ENCODE results near the gene TP53. TPM values are rescaled to one million over a fixed set of nuclear protein-coding genes. Genes with fewer than 3 reads are reported as not detected.
A peak's percentile ranks its signal among the peaks of the same experiment; 100 is the strongest.
"Not testable (repeated sequence)": the region's sequence is repeated elsewhere in the genome, so short reads cannot be mapped to it uniquely, and the experiment has no call there.

Gene TP53
- total and polyA plus RNA-seq, 3 experiments from 2014 or later, result 33.5 to 151 (median 150) TPM

- peak overlapping the region in 5 of 7 donors; percentile 20 to 93 (median 79) for H3K4me3 Mint-ChIP-seq
- H3K27me3 Mint-ChIP-seq; H3K36me3 Mint-ChIP-seq; H3K27ac ChIP-seq (ENCODE audit: low read depth, low read length); H3K27ac Mint-ChIP-seq; H3K9me3 ChIP-seq (ENCODE audit: low read length); H3K36me3 ChIP-seq (ENCODE audit: insufficient read depth, low read length); H3K9me3 Mint-ChIP-seq; H3K4me3 ChIP-seq (ENCODE audit: low read length); H3K27me3 ChIP-seq (ENCODE audit: insufficient read depth, low read length, poor library complexity, severe bottlenecking); H3K4me1 ChIP-seq (ENCODE audit: insufficient read depth, low read length); DNase-seq: not testable (repeated sequence)
- H3K4me1 Mint-ChIP-seq, result peaks cover 12 to 20% (median 13%) of the 10 kb centered on the region in 3 donors
- POLR2A ChIA-PET, result interaction anchor here (0.7 to 2.9 kb wide), 2 partner anchors 11 to 619 kb away, joined by 4 to 31 read pairs; partner anchors contain the start of gene FXR2
- CTCF ChIA-PET, result interaction anchor here (0.7 to 5.6 kb wide), 3 partner anchors 10 to 194 kb away, joined by 3 to 34 read pairs (median 3); partner anchors contain the start of gene FXR2
Observed at GRCh38 chr17:7625749-7626148, 61.5 kb downstream of the TP53 start.

DNA sequence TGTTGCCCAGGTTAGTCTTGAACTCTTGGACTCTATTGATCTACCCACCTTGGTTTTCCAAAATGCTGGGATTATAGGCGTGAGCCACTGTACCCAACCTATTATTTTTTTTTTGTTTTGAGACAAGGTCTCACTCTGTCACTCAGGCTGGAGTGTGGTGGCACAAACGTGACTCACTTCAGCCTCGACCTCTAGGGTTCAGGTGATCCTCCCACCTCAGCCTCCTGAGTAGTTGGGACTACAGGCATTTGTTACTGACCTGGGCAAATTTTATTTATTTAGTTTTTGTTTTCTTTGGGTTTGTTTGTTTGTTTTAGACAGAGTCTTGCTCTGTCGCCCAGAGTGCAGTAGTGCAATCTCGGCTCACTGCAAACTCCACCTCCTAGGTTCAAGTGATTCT lies 63.6 kb downstream of the TP53 start:
- ChIA-PET CTCF (interaction anchor here (5.6 kb wide), 1 partner anchor 8 kb away, joined by 34 read pairs; the partner anchor contains the start of gene FXR2), POLR2A (interaction anchor here (0.8 kb wide), 1 partner anchor 8 kb away, joined by 3 read pairs; no protein-coding TSS in a partner anchor)
- Histone ChIP-seq H3K27me3 (ENCODE audit: insufficient read depth, low read length, poor library complexity, severe bottlenecking) (no peaks in the 10 kb centered on the region), H3K27ac (ENCODE audit: low read depth, low read length) (no peak overlapping the region), H3K9me3 (ENCODE audit: low read length) (no peaks in the 10 kb centered on the region), H3K4me3 (ENCODE audit: low read length) (no peak overlapping the region), H3K4me1 (ENCODE audit: insufficient read depth, low read length) (peaks cover 10% of the 10 kb centered on the region), H3K36me3 (ENCODE audit: insufficient read depth, low read length) (no peaks in the 10 kb centered on the region)
- no peaks in the 10 kb centered on the region for H3K9me3 Mint-ChIP-seq
- no peak overlapping the region for H3K4me3 Mint-ChIP-seq
- peaks cover 12 to 20% (median 13%) of the 10 kb centered on the region in 3 donors for H3K4me1 Mint-ChIP-seq
- H3K27ac Mint-ChIP-seq, result peak overlapping the region in 1 of 8 donors; percentile 26
- H3K36me3 Mint-ChIP-seq, result peaks cover 0 to 7% (median 0%) of the 10 kb centered on the region in 3 donors
- H3K27me3 Mint-ChIP-seq, result no peaks in the 10 kb centered on the region
- no peak for DNase-seq

GRCh38 chr17:7620835-7621234 lies 66.5 kb downstream of the TP53 start:
- Histone ChIP-seq H3K4me3 (ENCODE audit: low read length) (no peak overlapping the region), H3K36me3 (ENCODE audit: insufficient read depth, low read length) (no peaks in the 10 kb centered on the region), H3K27me3 (ENCODE audit: insufficient read depth, low read length, poor library complexity, severe bottlenecking) (no peaks in the 10 kb centered on the region), H3K4me1 (ENCODE audit: insufficient read depth, low read length) (no peaks in the 10 kb centered on the region), H3K27ac (ENCODE audit: low read depth, low read length) (no peak overlapping the region), H3K9me3 (ENCODE audit: low read length) (no peaks in the 10 kb centered on the region)
- H3K36me3 Mint-ChIP-seq, result no peaks in the 10 kb centered on the region
- H3K4me1 Mint-ChIP-seq, result no peaks in the 10 kb centered on the region
- H3K27me3 Mint-ChIP-seq, result no peaks in the 10 kb centered on the region
- no peak overlapping the region for H3K4me3 Mint-ChIP-seq
- no peaks in the 10 kb centered on the region for H3K9me3 Mint-ChIP-seq
- POLR2A ChIA-PET, result no interaction called here
- CTCF ChIA-PET, result interaction anchor here (1.2 kb wide), 1 partner anchor 66 kb away, joined by 4 read pairs; the partner anchor contains the start of gene TP53
- no peak overlapping the region for H3K27ac Mint-ChIP-seq
- DNase-seq, result no peak

DNA sequence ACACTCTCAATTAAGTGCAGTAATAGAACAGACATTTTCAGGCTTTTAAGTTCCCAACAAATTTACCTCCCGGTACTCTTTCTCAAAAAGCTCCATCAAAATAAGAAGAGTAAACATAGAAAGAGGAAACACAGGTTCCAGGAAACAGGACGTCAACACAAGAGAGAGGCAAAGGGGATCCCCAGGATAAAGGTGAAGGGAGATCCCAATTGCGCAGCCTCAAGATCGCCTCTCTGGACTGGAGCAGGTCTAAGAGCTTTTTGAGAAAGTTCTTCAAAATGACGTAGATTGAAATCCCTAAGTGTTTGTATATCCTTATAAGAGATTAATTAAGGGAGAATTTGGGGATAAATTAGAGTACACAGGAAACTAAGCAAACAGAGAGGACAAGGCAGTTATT lies 68.7 kb downstream of the TP53 start:
- POLR2A ChIA-PET, result interaction anchor here (0.7 kb wide), 1 partner anchor 296 kb away, joined by 3 read pairs; no protein-coding TSS in a partner anchor
- H3K4me3 ChIP-seq (ENCODE audit: low read length), result no peak overlapping the region

More for the DNA sequence above, 68.7 kb downstream of the TP53 start:
- H3K36me3 ChIP-seq (ENCODE audit: insufficient read depth, low read length), result no peaks in the 10 kb centered on the region
- Mint-ChIP-seq H3K27me3 (no peaks in the 10 kb centered on the region), H3K27ac (no peak overlapping the region), H3K9me3 (no peaks in the 10 kb centered on the region), H3K36me3 (peaks cover 0 to 5% (median 0%) of the 10 kb centered on the region in 3 donors), H3K4me1 (peaks cover 5 to 6% (median 6%) of the 10 kb centered on the region in 3 donors), H3K4me3 (peak overlapping the region in 1 of 7 donors; percentile 45)
- no peak for DNase-seq
- H3K27ac ChIP-seq (ENCODE audit: low read depth, low read length), result no peak overlapping the region
- CTCF ChIA-PET, result interaction anchor here (1.3 kb wide), 1 partner anchor 35 kb away, joined by 3 read pairs; the partner anchor contains the start of gene MPDU1
- no peaks in the 10 kb centered on the region for H3K9me3 ChIP-seq (ENCODE audit: low read length)
- H3K27me3 ChIP-seq (ENCODE audit: insufficient read depth, low read length, poor library complexity, severe bottlenecking), result no peaks in the 10 kb centered on the region
- peaks cover 4% of the 10 kb centered on the region for H3K4me1 ChIP-seq (ENCODE audit: insufficient read depth, low read length)

Other genes with a start within 250 kb of the TP53 start
- gene FGF11, start 248.0 kb downstream of the TP53 start, total RNA-seq, result 1 to 10 TPM in 1 of 2 experiments, under 1 TPM in 1; 0.85 to 1.1 TPM
- gene FGF11, start 248.0 kb downstream of the TP53 start, polyA plus RNA-seq, result 0.12 TPM
- gene CHRNB1, start 242.4 kb downstream of the TP53 start, total RNA-seq, result 1 to 10 TPM; 6.0 to 6.3 TPM
- gene CHRNB1, start 242.4 kb downstream of the TP53 start, polyA plus RNA-seq, result 24.7 TPM
- 10 to 100 TPM; 22.8 to 23.1 TPM for gene ZBTB4, start 207.9 kb downstream of the TP53 start, total RNA-seq
- 24.1 TPM for gene ZBTB4, start 207.9 kb downstream of the TP53 start, polyA plus RNA-seq
- gene SLC35G6, start 206.0 kb downstream of the TP53 start, total RNA-seq, result not detected
- gene SLC35G6, start 206.0 kb downstream of the TP53 start, polyA plus RNA-seq, result 0.12 TPM
- gene POLR2A, start 203.1 kb downstream of the TP53 start, total RNA-seq, result 100 to 1,000 TPM; 190 to 192 TPM
- 69.6 TPM for gene POLR2A, start 203.1 kb downstream of the TP53 start, polyA plus RNA-seq
- 10 to 100 TPM; 18.6 to 22.5 TPM for gene TNFSF12, start 138.4 kb downstream of the TP53 start, total RNA-seq
- gene TNFSF12, start 138.4 kb downstream of the TP53 start, polyA plus RNA-seq, result 60.8 TPM
- gene TNFSF13, start 128.7 kb downstream of the TP53 start, total RNA-seq, result 1 to 10 TPM in 1 of 2 experiments, under 1 TPM in 1; 0.80 to 1.6 TPM
- gene TNFSF13, start 128.7 kb downstream of the TP53 start, polyA plus RNA-seq, result not detected
- 100 to 1,000 TPM; 111 to 121 TPM for gene SENP3, start 125.6 kb downstream of the TP53 start, total RNA-seq
- 12.0 TPM for gene SENP3, start 125.6 kb downstream of the TP53 start, polyA plus RNA-seq
- gene CD68, start 107.9 kb downstream of the TP53 start, total RNA-seq, result 10 to 100 TPM; 11.1 to 12.7 TPM
- 1.2 TPM for gene CD68, start 107.9 kb downstream of the TP53 start, polyA plus RNA-seq
- gene MPDU1, start 103.6 kb downstream of the TP53 start, total RNA-seq, result 100 to 1,000 TPM; 115 to 124 TPM
- gene MPDU1, start 103.6 kb downstream of the TP53 start, polyA plus RNA-seq, result 40.5 TPM
- under 1 TPM; 0.29 to 0.31 TPM for gene SOX15, start 97.4 kb downstream of the TP53 start, total RNA-seq
- not detected for gene SOX15, start 97.4 kb downstream of the TP53 start, polyA plus RNA-seq
- 10 to 100 TPM; 45.7 to 45.9 TPM for gene FXR2, start 72.6 kb downstream of the TP53 start, total RNA-seq
- gene FXR2, start 72.6 kb downstream of the TP53 start, polyA plus RNA-seq, result 20.4 TPM
- 10 to 100 TPM; 18.4 to 21.6 TPM for gene SAT2, start 59.7 kb downstream of the TP53 start, total RNA-seq
- gene SAT2, start 59.7 kb downstream of the TP53 start, polyA plus RNA-seq, result 37.0 TPM
- gene SHBG, start 57.4 kb downstream of the TP53 start, total RNA-seq, result not detected
- gene SHBG, start 57.4 kb downstream of the TP53 start, polyA plus RNA-seq, result not detected
- under 1 TPM; 0.40 to 0.53 TPM for gene ATP1B2, start 36.6 kb downstream of the TP53 start, total RNA-seq
- gene ATP1B2, start 36.6 kb downstream of the TP53 start, polyA plus RNA-seq, result not detected
- 10 to 100 TPM; 29.1 to 31.3 TPM for gene WRAP53, start 987 bp upstream of the TP53 start, total RNA-seq
- 16.6 TPM for gene WRAP53, start 987 bp upstream of the TP53 start, polyA plus RNA-seq
- gene EFNB3, start 17.7 kb upstream of the TP53 start, total RNA-seq, result not detected
- gene EFNB3, start 17.7 kb upstream of the TP53 start, polyA plus RNA-seq, result not detected
- gene DNAH2, start 30.3 kb upstream of the TP53 start, total RNA-seq, result not detected
- not detected for gene DNAH2, start 30.3 kb upstream of the TP53 start, polyA plus RNA-seq
- gene KDM6B, start 146.7 kb upstream of the TP53 start, total RNA-seq, result 10 to 100 TPM; 84.2 to 89.7 TPM
- gene KDM6B, start 146.7 kb upstream of the TP53 start, polyA plus RNA-seq, result 1.2 TPM
- 1 to 10 TPM; 5.3 to 5.5 TPM for gene TMEM88, start 167.6 kb upstream of the TP53 start, total RNA-seq
- gene TMEM88, start 167.6 kb upstream of the TP53 start, polyA plus RNA-seq, result not detected
- gene NAA38, start 170.1 kb upstream of the TP53 start, total RNA-seq, result 10 to 100 TPM; 58.2 to 65.0 TPM
- gene NAA38, start 170.1 kb upstream of the TP53 start, polyA plus RNA-seq, result 162 TPM
- gene CYB5D1, start 170.5 kb upstream of the TP53 start, total RNA-seq, result 10 to 100 TPM; 16.4 to 17.6 TPM
- 3.1 TPM for gene CYB5D1, start 170.5 kb upstream of the TP53 start, polyA plus RNA-seq
- 100 to 1,000 TPM; 116 to 123 TPM for gene CHD3, start 201.3 kb upstream of the TP53 start, total RNA-seq
- gene CHD3, start 201.3 kb upstream of the TP53 start, polyA plus RNA-seq, result 20.1 TPM
- 1 to 10 TPM; 4.4 to 4.8 TPM for gene RNF227, start 228.8 kb upstream of the TP53 start, total RNA-seq
- 3.3 TPM for gene RNF227, start 228.8 kb upstream of the TP53 start, polyA plus RNA-seq
- 1 to 10 TPM; 5.6 to 6.7 TPM for gene KCNAB3, start 242.4 kb upstream of the TP53 start, total RNA-seq
- gene KCNAB3, start 242.4 kb upstream of the TP53 start, polyA plus RNA-seq, result not detected
- 100 to 1,000 TPM; 158 TPM for gene TRAPPC1, start 244.5 kb upstream of the TP53 start, total RNA-seq
- gene TRAPPC1, start 244.5 kb upstream of the TP53 start, polyA plus RNA-seq, result 272 TPM
- gene CNTROB, start 244.7 kb upstream of the TP53 start, total RNA-seq, result 10 to 100 TPM; 44.3 to 46.8 TPM
- 12.0 TPM for gene CNTROB, start 244.7 kb upstream of the TP53 start, polyA plus RNA-seq

Measured in CD8-positive, alpha-beta memory T cell (primary cell).